NB4 (cell line): Measurements from ENCODE around the gene DCAF17.
A peak's percentile ranks its signal among the peaks of the same experiment; 100 is the strongest.
"Not testable (repeated sequence)": the region's sequence is repeated elsewhere in the genome, so short reads cannot be mapped to it uniquely, and the experiment has no call there.

Experiments used
- DNase-seq: peaks from one replicate; pipeline ENCODE4 v3.0.0; 2010; ENCODE audit warnings: low read depth
- H3K4me3 ChIP-seq: one replicate; pipeline ENCODE4 v1.5.1; 2011; ENCODE audit warnings: mild to moderate bottlenecking, low read depth, low read length, moderate library complexity
- CTCF ChIP-seq: IDR thresholded peaks from one replicate; pipeline ENCODE4 v1.5.1; 2012; ENCODE audit warnings: low read depth, low read length
- MAX ChIP-seq: IDR thresholded peaks from 2 replicates; pipeline ENCODE4 v1.6.1; 2011; ENCODE audit warnings: low read depth, low read length
- MYC ChIP-seq: IDR thresholded peaks from 2 replicates; pipeline ENCODE4 v1.6.1; 2011; ENCODE audit warnings: low read depth, low read length
- POLR2A ChIP-seq: IDR thresholded peaks from 2 replicates; pipeline ENCODE4 v1.6.1; 2011; ENCODE audit warnings: mild to moderate bottlenecking; ENCODE audit not compliant: insufficient read length; ENCODE audit errors: extremely low read depth

The DCAF17 gene

GRCh38 chr2:171492664-171493063 is 58.6 kb downstream of the DCAF17 start:
- TF ChIP-seq POLR2A (no peak), MYC (no peak), CTCF (no peak), MAX (no peak)
- no peak for DNase-seq
- no peak overlapping the region for H3K4me3 ChIP-seq

- H3K4me3 ChIP-seq = not testable (repeated sequence)
Measured at GRCh38 chr2:171497664-171498063, 63.6 kb downstream of the DCAF17 start.

GRCh38 chr2:171505374-171505773 is 71.3 kb downstream of the DCAF17 start:
- no peak overlapping the region for H3K4me3 ChIP-seq
- TF ChIP-seq MYC = no peak
- TF ChIP-seq POLR2A = no peak
- TF ChIP-seq CTCF = no peak
- TF ChIP-seq MAX = no peak
- DNase-seq = no peak

More at GRCh38 chr2:171497664-171498063, 63.6 kb downstream of the DCAF17 start:
- DNase-seq = not testable (repeated sequence)

- no peak for DNase-seq
- no peak for TF ChIP-seq MYC
- no peak overlapping the region for H3K4me3 ChIP-seq
Measured at GRCh38 chr2:171509945-171510731, 76.1 kb downstream of the DCAF17 start.

GRCh38 chr2:171512014-171512413 is 78.0 kb downstream of the DCAF17 start:
- H3K4me3 ChIP-seq = no peak overlapping the region
- peak; percentile 17 for DNase-seq
- TF ChIP-seq POLR2A = no peak
- no peak for TF ChIP-seq CTCF
- TF ChIP-seq MAX = no peak
- no peak for TF ChIP-seq MYC

GRCh38 chr2:171512683-171513195 is 78.7 kb downstream of the DCAF17 start:
- no peak overlapping the region for H3K4me3 ChIP-seq
- DNase-seq = no peak
- TF ChIP-seq MYC = no peak
- no peak for TF ChIP-seq CTCF
- TF ChIP-seq MAX = no peak
- TF ChIP-seq POLR2A = no peak

GRCh38 chr2:171513719-171514160 is 79.7 kb downstream of the DCAF17 start:
- DNase-seq = peak; percentile 41

More at GRCh38 chr2:171513719-171514160, 79.7 kb downstream of the DCAF17 start:
- H3K4me3 ChIP-seq = no peak overlapping the region
- no peak for TF ChIP-seq MYC
- TF ChIP-seq CTCF = no peak
- TF ChIP-seq POLR2A = no peak
- TF ChIP-seq MAX = no peak
